SJCRH30 (cell line): Measurements from ENCODE around the gene KLK15. TPM values are rescaled to one million over a fixed set of nuclear protein-coding genes. Genes with fewer than 3 reads are reported as not detected.

Experiments
- DNase-seq, 2 experiments: peaks; one replicate each; pipeline ENCODE4 v3.0.0-alpha.2; 2015 to 2020
- H3K27ac ChIP-seq: fragments of 250-450 bp; sonication (Bioruptor Pico); 2 replicates; pipeline ENCODE4 v1.5.1; 2020; ENCODE audit warnings: mild to moderate bottlenecking, moderate library complexity
- H3K27me3 ChIP-seq: fragments of 250-450 bp; sonication (Bioruptor Pico); 2 replicates; pipeline ENCODE4 v1.5.1; 2020; ENCODE audit warnings: mild to moderate bottlenecking, moderate library complexity
- H3K36me3 ChIP-seq: fragments of 250-450 bp; sonication (Bioruptor Pico); 2 replicates; pipeline ENCODE4 v1.5.1; 2020; ENCODE audit warnings: mild to moderate bottlenecking, moderate library complexity
- H3K4me1 ChIP-seq: fragments of 250-450 bp; sonication (Bioruptor Pico); 2 replicates; pipeline ENCODE4 v1.5.1; 2020; ENCODE audit warnings: mild to moderate bottlenecking, moderate library complexity
- H3K4me3 ChIP-seq: fragments of 250-450 bp; sonication (Bioruptor Pico); 2 replicates; pipeline ENCODE4 v1.5.1; 2020; ENCODE audit warnings: mild to moderate bottlenecking, moderate library complexity
- H3K9me3 ChIP-seq: fragments of 250-450 bp; sonication (Bioruptor Pico); replicated peaks from 2 replicates; pipeline ENCODE4 v1.5.1; 2020; ENCODE audit warnings: mild to moderate bottlenecking, moderate library complexity
- total RNA-seq: library from RNA; depleted of rRNA; stranded (reverse); fragments of >200 nt; shearing (Covaris generic); gene quantifications from 2 replicates; pipeline ENCODE4 v1.2.3, GENCODE V29; 2014; rRNA removed

The KLK15 gene
- not detected in 2 replicates for total RNA-seq

- no peak within 1 kb of the TSS for H3K4me3 ChIP-seq
- DNase-seq, result no peak
- peaks cover 20% of the 10 kb centered on the region for H3K4me1 ChIP-seq
- H3K9me3 ChIP-seq, result no peaks in the 10 kb centered on the region
- no peak within 1 kb of the TSS for H3K27ac ChIP-seq
- no peaks in the 10 kb centered on the region for H3K27me3 ChIP-seq
- no peaks in the 10 kb centered on the region for H3K36me3 ChIP-seq
Observed at GRCh38 chr19:50833117-50833801, at the start of gene KLK15. KLK15 (minus strand) TSS chr19:50833574; CDS start chr19:50831492, 2,082 bp downstream.

- H3K4me3 ChIP-seq, result no peak overlapping the region
Observed at GRCh38 chr19:50882188-50882587, 48.8 kb upstream of the KLK15 start.

GRCh38 chr19:50880241-50880640, 46.9 kb upstream of the KLK15 start:
- no peak overlapping the region for H3K4me3 ChIP-seq
- H3K4me1 ChIP-seq, result peaks cover 4% of the 10 kb centered on the region; the same call in 1 of the 2 replicates
- no peak overlapping the region for H3K27ac ChIP-seq
- H3K36me3 ChIP-seq, result no peaks in the 10 kb centered on the region
- peaks cover 21% of the 10 kb centered on the region for H3K27me3 ChIP-seq
- H3K9me3 ChIP-seq, result no peaks in the 10 kb centered on the region
- no peak for DNase-seq

More at GRCh38 chr19:50882188-50882587, 48.8 kb upstream of the KLK15 start:
- H3K27me3 ChIP-seq, result peaks cover 11% of the 10 kb centered on the region
- no peak overlapping the region for H3K27ac ChIP-seq
- no peak for DNase-seq
- no peaks in the 10 kb centered on the region for H3K4me1 ChIP-seq
- H3K36me3 ChIP-seq, result no peaks in the 10 kb centered on the region
- no peaks in the 10 kb centered on the region for H3K9me3 ChIP-seq

- Histone ChIP-seq H3K27ac (no peak overlapping the region), H3K9me3 (no peaks in the 10 kb centered on the region), H3K4me1 (peaks cover 4% of the 10 kb centered on the region; the same call in 1 of the 2 replicates), H3K4me3 (no peak overlapping the region), H3K36me3 (no peaks in the 10 kb centered on the region), H3K27me3 (peaks cover 21% of the 10 kb centered on the region)
- DNase-seq, result no peak
Observed at GRCh38 chr19:50878851-50879250, 45.5 kb upstream of the KLK15 start.

GRCh38 chr19:50877338-50877737, 44.0 kb upstream of the KLK15 start:
- no peak overlapping the region for H3K27ac ChIP-seq
- H3K27me3 ChIP-seq, result peaks cover 15% of the 10 kb centered on the region
- no peaks in the 10 kb centered on the region for H3K9me3 ChIP-seq
- no peaks in the 10 kb centered on the region for H3K36me3 ChIP-seq
- DNase-seq, result no peak
- peaks cover 4% of the 10 kb centered on the region; the same call in 1 of the 2 replicates for H3K4me1 ChIP-seq
- no peak overlapping the region for H3K4me3 ChIP-seq

- H3K36me3 ChIP-seq, result no peaks in the 10 kb centered on the region
- DNase-seq, result peak; percentile 19 to 34
- H3K4me1 ChIP-seq, result peaks cover 4% of the 10 kb centered on the region; the same call in 1 of the 2 replicates
- no peak overlapping the region for H3K4me3 ChIP-seq
- H3K27me3 ChIP-seq, result peaks cover 14% of the 10 kb centered on the region
- no peaks in the 10 kb centered on the region for H3K9me3 ChIP-seq
- H3K27ac ChIP-seq, result no peak overlapping the region
Observed at GRCh38 chr19:50876456-50876855, 43.1 kb upstream of the KLK15 start.

GRCh38 chr19:50875795-50876422, 42.5 kb upstream of the KLK15 start:
- no peak for DNase-seq
- Histone ChIP-seq H3K27ac (no peak overlapping the region), H3K9me3 (no peaks in the 10 kb centered on the region), H3K4me1 (peaks cover 4% of the 10 kb centered on the region; the same call in 1 of the 2 replicates), H3K36me3 (no peaks in the 10 kb centered on the region), H3K4me3 (no peak overlapping the region), H3K27me3 (peaks cover 14% of the 10 kb centered on the region)

GRCh38 chr19:50874211-50874610, 40.8 kb upstream of the KLK15 start:
- Histone ChIP-seq H3K9me3 (no peaks in the 10 kb centered on the region), H3K27me3 (peaks cover 14% of the 10 kb centered on the region), H3K4me3 (no peak overlapping the region), H3K4me1 (peaks cover 4% of the 10 kb centered on the region; the same call in 1 of the 2 replicates), H3K27ac (no peak overlapping the region), H3K36me3 (no peaks in the 10 kb centered on the region)
- no peak for DNase-seq

- Histone ChIP-seq H3K4me1 (peaks cover 4% of the 10 kb centered on the region; the same call in 1 of the 2 replicates), H3K27me3 (peaks cover 12% of the 10 kb centered on the region), H3K36me3 (no peaks in the 10 kb centered on the region), H3K9me3 (no peaks in the 10 kb centered on the region), H3K4me3 (no peak within 1 kb of the TSS), H3K27ac (no peak within 1 kb of the TSS)
- no peak for DNase-seq
Observed at GRCh38 chr19:50873056-50873455, 39.7 kb upstream of the KLK15 start, which contains the start of gene KLK2. KLK2 (plus strand) TSS chr19:50873439; CDS start chr19:50873474, 35 bp downstream.

- H3K9me3 ChIP-seq, result no peaks in the 10 kb centered on the region
- H3K27ac ChIP-seq, result no peak overlapping the region
- H3K4me1 ChIP-seq, result no peaks in the 10 kb centered on the region
- no peak overlapping the region for H3K4me3 ChIP-seq
- DNase-seq, result no peak
- no peaks in the 10 kb centered on the region for H3K36me3 ChIP-seq
- peaks cover 3% of the 10 kb centered on the region; the same call in 1 of the 2 replicates for H3K27me3 ChIP-seq
Observed at GRCh38 chr19:50870417-50871089, 37.2 kb upstream of the KLK15 start.

GRCh38 chr19:50869479-50869878, 36.1 kb upstream of the KLK15 start:
- no peak for DNase-seq
- H3K4me1 ChIP-seq, result no peaks in the 10 kb centered on the region
- no peaks in the 10 kb centered on the region for H3K9me3 ChIP-seq
- no peak overlapping the region for H3K4me3 ChIP-seq
- no peaks in the 10 kb centered on the region for H3K36me3 ChIP-seq
- H3K27ac ChIP-seq, result no peak overlapping the region
- H3K27me3 ChIP-seq, result no peaks in the 10 kb centered on the region; the same call in 1 of the 2 replicates

GRCh38 chr19:50861496-50862286, 28.3 kb upstream of the KLK15 start:
- Histone ChIP-seq H3K27me3 (no peaks in the 10 kb centered on the region), H3K27ac (no peak overlapping the region), H3K4me1 (no peaks in the 10 kb centered on the region), H3K36me3 (no peaks in the 10 kb centered on the region), H3K4me3 (no peak overlapping the region), H3K9me3 (0 out of 2 replicates have a peak, but pooled peaks cover 3% of the 10 kb centered on the region)
- no peak for DNase-seq

- Histone ChIP-seq H3K9me3 (0 out of 2 replicates have a peak, but pooled peaks cover 3% of the 10 kb centered on the region), H3K36me3 (no peaks in the 10 kb centered on the region), H3K27ac (no peak overlapping the region), H3K4me3 (no peak overlapping the region), H3K27me3 (no peaks in the 10 kb centered on the region), H3K4me1 (no peaks in the 10 kb centered on the region)
- DNase-seq, result no peak
Observed at GRCh38 chr19:50861010-50861409, 27.6 kb upstream of the KLK15 start.

GRCh38 chr19:50859849-50860248, 26.5 kb upstream of the KLK15 start:
- Histone ChIP-seq H3K9me3 (0 out of 2 replicates have a peak, but pooled peaks cover 3% of the 10 kb centered on the region), H3K36me3 (no peaks in the 10 kb centered on the region), H3K27ac (no peak overlapping the region), H3K4me1 (no peaks in the 10 kb centered on the region), H3K27me3 (no peaks in the 10 kb centered on the region), H3K4me3 (no peak overlapping the region)
- DNase-seq, result no peak
